Mesendoderm (in vitro differentiated cells): ENCODE data around the gene DHX35.

ENCODE experiments used
- DNase-seq: peaks from one replicate; pipeline ENCODE4 v3.0.0; 2013
- H2AK5ac ChIP-seq: 2 replicates; pipeline ENCODE4 v1.6.1; 2013; ENCODE audit warnings: low read length, inconsistent platforms
- H2BK120ac ChIP-seq: 2 replicates; pipeline ENCODE4 v1.6.1; 2013; ENCODE audit warnings: low read depth, mild to moderate bottlenecking, low read length, moderate library complexity, mixed read lengths
- H2BK15ac ChIP-seq: replicated peaks from 2 replicates; pipeline ENCODE4 v1.6.1; 2013; ENCODE audit warnings: low read depth, mild to moderate bottlenecking, moderate library complexity
- H2BK5ac ChIP-seq: 2 replicates; pipeline ENCODE4 v1.6.1; 2013; ENCODE audit warnings: low read length, inconsistent platforms
- H3K18ac ChIP-seq: 2 replicates; pipeline ENCODE4 v1.6.1; 2013; ENCODE audit warnings: mild to moderate bottlenecking, low read length, mixed read lengths
- H3K23ac ChIP-seq: one replicate; pipeline ENCODE4 v1.6.1; 2013; ENCODE audit warnings: low read length
- H3K27ac ChIP-seq: 2 replicates; pipeline ENCODE4 v1.5.1; 2013; ENCODE audit warnings: low read depth, mild to moderate bottlenecking, inconsistent platforms, low read length, moderate library complexity
- H3K27me3 ChIP-seq: 2 replicates; pipeline ENCODE4 v1.6.1; 2013; ENCODE audit warnings: low read length, control low read depth, mild to moderate bottlenecking, inconsistent platforms; ENCODE audit not compliant: insufficient read depth, poor library complexity
- H3K36me3 ChIP-seq: 2 replicates; pipeline ENCODE4 v1.6.1; 2013; ENCODE audit warnings: low read length, inconsistent platforms; ENCODE audit not compliant: control insufficient read depth, insufficient read depth
- H3K4ac ChIP-seq: one replicate; pipeline ENCODE4 v1.6.1; 2013; ENCODE audit warnings: low read depth, mild to moderate bottlenecking, low read length, moderate library complexity
- H3K4me1 ChIP-seq: 2 replicates; pipeline ENCODE4 v1.6.1; 2013; ENCODE audit warnings: low read depth, low read length, inconsistent platforms; ENCODE audit not compliant: control insufficient read depth
- H3K4me2 ChIP-seq: 2 replicates; pipeline ENCODE4 v1.6.1; 2013; ENCODE audit warnings: low read length
- H3K4me3 ChIP-seq: 2 replicates; pipeline ENCODE4 v1.5.1; 2013; ENCODE audit warnings: mild to moderate bottlenecking, low read length
- H3K56ac ChIP-seq: one replicate; pipeline ENCODE4 v1.6.1; 2013; ENCODE audit warnings: low read length
- H3K79me1 ChIP-seq: 2 replicates; pipeline ENCODE4 v1.6.1; 2013; ENCODE audit warnings: low read length, inconsistent platforms
- H3K79me2 ChIP-seq: 2 replicates; pipeline ENCODE4 v1.6.1; 2013; ENCODE audit warnings: mild to moderate bottlenecking, low read length; ENCODE audit not compliant: control insufficient read depth, insufficient read depth
- H3K9ac ChIP-seq: 2 replicates; pipeline ENCODE4 v1.6.1; 2013; ENCODE audit warnings: low read length, inconsistent platforms
- H4K5ac ChIP-seq: one replicate; pipeline ENCODE4 v1.6.1; 2013; ENCODE audit warnings: low read length
- H4K8ac ChIP-seq: one replicate; pipeline ENCODE4 v1.6.1; 2013; ENCODE audit warnings: low read depth, mild to moderate bottlenecking, control low read depth, low read length, moderate library complexity
- WGBS: extraction: QIAGEN DNeasy Blood & Tissue Kit; methylation state at CpG from one replicate; pipeline ENCODE4 v1.1.7; 2013; ENCODE audit warnings: low lambda C conversion rate, missing lambda C conversion rate; ENCODE audit not compliant: insufficient coverage; ENCODE audit errors: extremely low coverage; 5-methylcytosine and 5-hydroxymethylcytosine counted together

DHX35 gene

GRCh38 chr20:39016041-39016440 lies 53.9 kb downstream of the DHX35 start:
- H3K4ac ChIP-seq, result no peak overlapping the region
- H4K8ac ChIP-seq, result no peak overlapping the region
- no peak overlapping the region for H2BK5ac ChIP-seq
- no peak overlapping the region for H3K9ac ChIP-seq
- WGBS, result no CpG with 5 or more reads among the region's 3 CpGs
- no peak overlapping the region for H3K56ac ChIP-seq
- no peaks in the 10 kb centered on the region for H3K27me3 ChIP-seq
- no peaks in the 10 kb centered on the region for H3K79me1 ChIP-seq
- H2AK5ac ChIP-seq, result no peak overlapping the region
- no peak overlapping the region for H3K23ac ChIP-seq
- H3K4me1 ChIP-seq, result no peaks in the 10 kb centered on the region
- no peak overlapping the region for H3K4me3 ChIP-seq
- no peak overlapping the region for H3K18ac ChIP-seq
- no peak overlapping the region for H4K5ac ChIP-seq
- H3K36me3 ChIP-seq, result no peaks in the 10 kb centered on the region
- H3K27ac ChIP-seq, result no peak overlapping the region
- H3K79me2 ChIP-seq, result no peaks in the 10 kb centered on the region
- DNase-seq, result no peak
- no peak overlapping the region for H3K4me2 ChIP-seq
- no peak overlapping the region for H2BK15ac ChIP-seq
- H2BK120ac ChIP-seq, result no peak overlapping the region

- Histone ChIP-seq H3K4ac (no peak overlapping the region), H3K27ac (no peak overlapping the region), H2BK120ac (no peak overlapping the region), H3K56ac (no peak overlapping the region), H3K36me3 (no peaks in the 10 kb centered on the region), H2BK5ac (no peak overlapping the region), H3K4me1 (no peaks in the 10 kb centered on the region), H3K18ac (no peak overlapping the region), H3K4me2 (no peak overlapping the region), H3K23ac (no peak overlapping the region), H3K79me1 (no peaks in the 10 kb centered on the region), H3K9ac (no peak overlapping the region), H3K79me2 (no peaks in the 10 kb centered on the region), H4K8ac (no peak overlapping the region), H3K4me3 (no peak overlapping the region), H4K5ac (no peak overlapping the region), H2BK15ac (no peak overlapping the region), H3K27me3 (no peaks in the 10 kb centered on the region), H2AK5ac (no peak overlapping the region)
- DNase-seq, result no peak
- WGBS, result no CpG with 5 or more reads among the region's 2 CpGs
Measured at GRCh38 chr20:39016506-39016905, 54.4 kb downstream of the DHX35 start.

- Histone ChIP-seq H3K56ac (no peak overlapping the region), H3K4me1 (no peaks in the 10 kb centered on the region), H3K23ac (no peak overlapping the region), H3K4ac (no peak overlapping the region), H3K79me1 (no peaks in the 10 kb centered on the region), H3K79me2 (no peaks in the 10 kb centered on the region), H3K4me2 (no peak overlapping the region), H3K27me3 (no peaks in the 10 kb centered on the region), H3K4me3 (no peak overlapping the region), H2BK120ac (no peak overlapping the region), H4K8ac (no peak overlapping the region), H3K27ac (no peak overlapping the region), H4K5ac (no peak overlapping the region), H2AK5ac (no peak overlapping the region), H3K9ac (no peak overlapping the region), H3K18ac (no peak overlapping the region), H2BK5ac (no peak overlapping the region), H3K36me3 (peaks cover 2% of the 10 kb centered on the region), H2BK15ac (no peak overlapping the region)
- no CpG with 5 or more reads among the region's 3 CpGs for WGBS
- no peak for DNase-seq
Measured at GRCh38 chr20:39019027-39019426, 56.9 kb downstream of the DHX35 start.

DNA sequence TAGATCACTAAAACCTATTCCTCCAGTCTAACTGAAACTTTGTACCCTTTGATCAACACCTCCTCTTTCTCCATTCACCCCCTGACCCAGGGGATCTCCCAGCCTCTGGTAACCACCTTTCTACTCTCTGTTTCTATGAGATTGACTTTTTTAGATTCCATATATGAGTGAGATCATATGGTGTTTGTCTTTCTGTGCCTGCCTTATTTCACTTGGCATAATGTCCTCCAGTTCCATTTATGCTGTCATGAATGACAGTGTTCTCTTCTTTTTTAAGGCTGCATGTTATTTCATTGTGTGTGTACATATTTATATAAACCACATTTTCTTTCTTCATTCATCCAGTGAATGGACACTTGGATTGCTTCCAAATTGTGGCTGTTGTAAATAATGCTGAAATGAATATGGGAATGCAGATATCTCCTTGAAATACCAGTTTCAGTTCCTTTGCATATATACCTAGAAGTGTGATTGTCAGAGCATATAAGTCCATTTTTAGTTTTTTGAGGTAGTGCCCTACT lies 57.7 kb downstream of the DHX35 start:
- H3K79me1 ChIP-seq, result no peaks in the 10 kb centered on the region
- no peak for DNase-seq
- no peak overlapping the region for H4K8ac ChIP-seq
- H2BK120ac ChIP-seq, result no peak overlapping the region
- H4K5ac ChIP-seq, result no peak overlapping the region
- no peak overlapping the region for H3K27ac ChIP-seq
- H3K4me2 ChIP-seq, result no peak overlapping the region
- H3K4ac ChIP-seq, result no peak overlapping the region
- H3K23ac ChIP-seq, result no peak overlapping the region
- no peak overlapping the region for H2AK5ac ChIP-seq
- no peak overlapping the region for H2BK15ac ChIP-seq
- no peak overlapping the region for H3K4me3 ChIP-seq
- H3K9ac ChIP-seq, result no peak overlapping the region
- no peak overlapping the region for H3K56ac ChIP-seq
- H3K4me1 ChIP-seq, result no peaks in the 10 kb centered on the region
- no peak overlapping the region for H2BK5ac ChIP-seq
- no peak overlapping the region for H3K18ac ChIP-seq
- no peaks in the 10 kb centered on the region for H3K79me2 ChIP-seq
- H3K27me3 ChIP-seq, result no peaks in the 10 kb centered on the region
- H3K36me3 ChIP-seq, result peaks cover 2% of the 10 kb centered on the region

DNA sequence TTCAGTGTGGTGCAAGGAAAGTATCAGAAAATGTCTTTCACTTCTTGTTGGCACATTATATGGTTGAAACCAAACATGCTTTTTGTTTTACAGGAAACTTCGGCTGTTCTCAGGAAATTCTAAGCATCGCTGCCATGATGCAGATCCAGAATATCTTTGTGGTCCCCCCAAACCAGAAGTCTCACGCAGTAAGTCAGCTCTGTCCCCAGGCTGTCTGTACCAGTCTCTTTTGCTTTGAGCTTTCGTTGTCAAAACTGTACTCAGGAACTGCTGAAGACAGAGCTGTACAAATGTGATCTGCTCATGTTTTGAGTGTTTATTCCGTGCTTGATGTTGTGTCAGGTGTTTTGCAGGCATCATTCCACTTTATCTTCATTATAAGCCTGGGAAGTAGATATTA lies 59.6 kb downstream of the DHX35 start:
- no peak overlapping the region for H3K4me3 ChIP-seq
- DNase-seq, result no peak
- H3K23ac ChIP-seq, result no peak overlapping the region
- H4K8ac ChIP-seq, result no peak overlapping the region
- H2AK5ac ChIP-seq, result no peak overlapping the region
- peaks cover 2% of the 10 kb centered on the region for H3K36me3 ChIP-seq
- H3K27me3 ChIP-seq, result no peaks in the 10 kb centered on the region
- H3K79me2 ChIP-seq, result no peaks in the 10 kb centered on the region
- WGBS, result no CpG with 5 or more reads among the region's 5 CpGs
- no peak overlapping the region for H3K4me2 ChIP-seq
- H3K18ac ChIP-seq, result no peak overlapping the region
- no peak overlapping the region for H3K27ac ChIP-seq
- no peak overlapping the region for H4K5ac ChIP-seq
- no peak overlapping the region for H3K9ac ChIP-seq
- no peak overlapping the region for H3K4ac ChIP-seq
- no peaks in the 10 kb centered on the region for H3K4me1 ChIP-seq
- no peaks in the 10 kb centered on the region for H3K79me1 ChIP-seq
- no peak overlapping the region for H2BK15ac ChIP-seq
- H2BK5ac ChIP-seq, result no peak overlapping the region
- no peak overlapping the region for H3K56ac ChIP-seq
- no peak overlapping the region for H2BK120ac ChIP-seq

GRCh38 chr20:39025883-39026282 lies 63.7 kb downstream of the DHX35 start:
- H3K4ac ChIP-seq, result no peak overlapping the region
- no peak overlapping the region for H3K9ac ChIP-seq
- no peak overlapping the region for H2AK5ac ChIP-seq
- no peak overlapping the region for H3K56ac ChIP-seq
- H3K79me2 ChIP-seq, result no peaks in the 10 kb centered on the region
- DNase-seq, result no peak
- no peak overlapping the region for H2BK5ac ChIP-seq
- no peak overlapping the region for H3K4me3 ChIP-seq
- H3K18ac ChIP-seq, result no peak overlapping the region
- no peaks in the 10 kb centered on the region for H3K79me1 ChIP-seq
- H2BK120ac ChIP-seq, result no peak overlapping the region
- no peak overlapping the region for H4K5ac ChIP-seq
- H3K27me3 ChIP-seq, result no peaks in the 10 kb centered on the region
- H3K23ac ChIP-seq, result no peak overlapping the region
- no CpG with 5 or more reads among the region's 9 CpGs for WGBS
- no peak overlapping the region for H2BK15ac ChIP-seq
- no peak overlapping the region for H4K8ac ChIP-seq
- H3K27ac ChIP-seq, result no peak overlapping the region
- peaks cover 2% of the 10 kb centered on the region for H3K36me3 ChIP-seq
- H3K4me1 ChIP-seq, result no peaks in the 10 kb centered on the region
- no peak overlapping the region for H3K4me2 ChIP-seq
